NCI-H187 (cell line): ENCODE measurements around the gene TMEM18.

ENCODE experiments used
- DNase-seq, 2 experiments: peaks; one replicate each; lab custom pipeline; 2025; lab: John Stamatoyannopoulos, UW

TMEM18 gene

DNA sequence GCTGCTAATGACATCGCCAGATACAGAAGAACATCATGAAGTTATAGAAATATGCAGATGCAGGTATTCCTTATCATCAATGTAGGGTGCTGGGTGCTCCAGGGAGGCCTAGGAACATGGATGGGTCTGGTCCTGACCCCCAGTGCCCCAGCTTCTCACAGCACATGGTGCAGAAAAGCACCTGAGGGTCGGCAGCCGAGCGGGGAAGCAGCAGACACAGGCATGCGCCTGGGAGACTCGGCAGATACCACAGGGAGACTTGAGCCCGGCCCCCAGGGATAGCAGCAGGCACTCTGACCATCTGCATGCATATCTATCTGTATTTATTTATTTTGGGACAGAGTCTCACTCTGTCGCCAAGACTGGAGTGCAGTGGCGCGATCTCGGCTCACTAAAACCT lies 43.2 kb downstream of the TMEM18 start:
- no peak for DNase-seq

DNA sequence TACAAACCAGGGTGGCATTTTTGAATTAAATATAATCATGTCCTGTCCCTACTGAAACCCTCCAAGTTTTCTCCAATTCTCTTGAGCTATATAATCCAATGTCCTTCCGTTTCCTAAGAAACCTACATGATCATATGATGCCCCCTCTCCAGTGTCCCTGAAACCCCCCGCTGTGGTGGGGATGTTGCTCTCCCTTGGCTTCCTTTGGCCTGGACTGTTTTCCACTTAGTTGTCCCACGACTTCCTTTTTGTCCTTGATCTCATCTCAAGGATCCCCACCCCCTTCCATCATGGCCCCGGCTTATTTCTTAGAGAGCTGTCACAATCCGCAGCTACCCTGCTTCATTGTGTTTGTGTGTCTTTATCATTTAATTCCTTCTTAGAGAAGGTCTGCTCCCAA lies 43.8 kb downstream of the TMEM18 start:
- no peak for DNase-seq

DNA sequence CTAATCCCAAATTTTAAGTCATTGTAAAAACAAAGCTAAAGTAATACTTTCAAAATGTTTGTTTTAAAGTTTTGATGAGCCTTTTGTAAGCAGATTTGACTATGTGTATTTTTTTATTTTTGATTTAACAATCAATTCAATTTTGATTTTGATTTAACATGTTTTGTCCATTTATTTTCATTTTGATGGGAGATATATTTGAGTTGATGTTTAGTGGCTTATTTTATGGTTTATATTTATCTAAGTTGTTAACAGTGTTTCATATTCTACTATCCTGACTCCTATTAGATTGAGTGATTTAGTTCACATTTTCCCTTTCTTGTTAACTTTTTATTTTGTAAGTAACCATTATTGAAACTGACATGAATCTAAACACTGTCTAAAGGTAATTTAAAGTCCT lies 44.7 kb downstream of the TMEM18 start:
- DNase-seq = no peak

DNA sequence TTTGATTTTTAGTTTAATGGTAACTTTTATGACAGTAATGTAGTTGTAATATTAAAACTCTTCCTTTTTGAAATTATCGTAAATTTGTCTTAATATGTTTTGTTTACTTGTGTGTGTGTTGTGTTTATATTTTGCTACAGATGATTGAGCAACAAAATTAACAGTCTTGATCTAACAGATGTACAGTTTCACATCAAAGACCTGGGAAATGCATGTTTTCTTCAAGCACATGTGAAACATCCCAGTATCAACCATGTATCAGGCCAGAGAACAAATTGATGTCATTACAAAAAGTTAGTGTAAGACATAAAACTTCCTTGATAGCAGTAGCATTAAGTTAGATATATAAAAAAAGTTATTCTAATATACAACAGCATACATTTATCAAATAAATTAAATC lies 45.5 kb downstream of the TMEM18 start:
- DNase-seq = no peak

DNA sequence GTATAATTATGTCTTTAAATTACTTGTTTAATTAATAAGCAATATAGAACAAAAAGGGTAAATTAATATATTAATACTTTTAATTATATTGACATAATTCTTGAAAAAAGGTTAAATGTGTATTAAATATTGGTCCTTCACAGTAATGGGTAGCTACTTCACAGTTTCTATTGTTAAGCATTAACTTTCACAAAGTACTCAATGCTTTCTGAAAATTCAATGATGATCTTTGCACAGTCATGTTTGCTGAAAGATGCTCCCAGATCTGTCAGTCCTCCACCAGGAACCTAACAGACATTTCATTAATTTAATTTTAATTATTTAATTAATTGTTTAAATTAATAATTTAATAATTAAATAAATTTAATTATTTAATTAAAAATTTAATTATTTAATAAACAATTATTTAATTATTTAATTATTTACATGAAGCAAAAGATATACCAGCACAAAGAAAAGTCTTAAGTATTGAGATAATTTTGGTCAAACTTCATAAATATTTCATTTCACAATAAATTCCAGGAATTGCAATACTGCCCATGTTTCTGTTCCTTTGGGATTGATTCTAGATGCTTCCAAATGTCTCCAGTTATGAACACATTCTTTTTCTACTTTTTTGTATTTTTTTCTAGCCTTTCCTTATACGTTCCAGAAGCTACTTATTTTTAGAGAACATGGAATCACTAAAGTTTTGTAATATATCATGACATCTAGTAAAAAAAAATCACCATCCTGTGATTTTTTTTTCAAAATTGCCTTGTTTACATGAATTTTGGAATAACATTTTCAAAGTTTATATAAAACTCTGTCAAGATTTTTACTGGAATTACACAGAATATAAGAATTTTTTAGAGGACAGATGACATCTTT lies 46.5 kb downstream of the TMEM18 start:
- DNase-seq = no peak

DNA sequence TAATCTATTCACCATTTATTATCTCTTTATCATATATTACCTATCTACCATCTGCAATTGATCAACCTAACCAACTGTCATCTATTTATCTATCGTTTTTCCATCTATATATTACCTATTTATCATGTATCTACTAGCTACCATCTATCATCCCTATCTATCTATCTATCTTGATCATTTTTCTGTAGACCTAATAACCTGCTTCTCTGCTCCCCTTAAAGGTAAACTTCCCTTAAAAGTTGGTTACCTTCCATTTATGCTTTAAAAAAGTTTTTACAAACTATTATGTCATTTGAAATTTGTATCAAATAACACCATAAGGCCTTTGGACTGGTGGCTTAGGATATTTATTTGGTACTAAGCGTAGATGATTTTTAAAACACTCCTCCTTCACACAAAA lies 47.2 kb downstream of the TMEM18 start:
- DNase-seq = no peak

DNA sequence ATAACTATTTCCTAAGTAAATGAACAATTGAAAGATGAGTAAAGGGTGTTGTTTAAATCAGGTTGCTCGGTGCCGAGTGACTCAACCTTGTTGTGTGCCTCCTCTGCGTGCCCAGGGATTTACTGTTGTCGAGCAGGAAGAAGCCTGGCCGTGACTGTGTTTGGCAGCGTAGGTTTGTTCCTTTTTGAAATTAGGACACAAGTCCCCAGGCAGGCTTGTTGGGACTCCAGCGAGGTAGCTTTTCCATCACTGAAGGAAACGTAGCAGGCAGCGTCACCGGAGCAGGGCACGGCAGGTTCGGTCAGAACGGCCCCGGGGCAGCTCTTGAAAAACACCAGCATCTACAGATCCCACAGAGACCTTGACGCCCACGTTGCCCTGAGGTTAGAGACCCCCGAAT lies 48.6 kb downstream of the TMEM18 start:
- DNase-seq = no peak

DNA sequence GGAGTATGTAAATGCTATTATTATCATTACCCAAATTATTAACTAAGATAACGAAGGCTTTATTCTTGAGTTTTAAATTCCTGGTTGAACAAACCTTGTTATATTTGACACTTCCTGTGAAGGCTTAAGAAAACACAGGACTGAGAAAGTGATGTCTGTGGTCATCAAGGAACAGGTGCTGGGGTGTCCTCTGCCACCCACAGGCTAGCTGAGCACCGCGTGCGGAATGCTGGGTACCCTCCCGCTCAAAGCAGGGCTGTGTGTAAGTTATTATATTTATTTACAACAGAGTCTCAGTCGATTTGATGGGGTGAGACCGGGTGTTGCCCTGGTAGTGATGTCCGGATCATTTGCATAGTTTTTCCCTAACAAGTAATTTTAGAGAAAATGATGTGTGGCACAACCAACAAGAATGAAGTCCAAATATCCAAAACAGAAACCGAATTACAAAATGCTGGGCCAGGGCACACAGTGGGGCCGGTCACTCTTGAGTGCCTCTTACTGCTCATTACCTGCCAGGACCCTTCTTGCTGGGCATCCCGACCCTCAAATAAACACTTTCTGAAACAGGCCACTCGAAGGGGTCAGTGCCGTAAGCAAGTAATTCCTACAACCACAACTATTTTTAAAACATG lies 49.2 kb downstream of the TMEM18 start:
- no peak for DNase-seq

DNA sequence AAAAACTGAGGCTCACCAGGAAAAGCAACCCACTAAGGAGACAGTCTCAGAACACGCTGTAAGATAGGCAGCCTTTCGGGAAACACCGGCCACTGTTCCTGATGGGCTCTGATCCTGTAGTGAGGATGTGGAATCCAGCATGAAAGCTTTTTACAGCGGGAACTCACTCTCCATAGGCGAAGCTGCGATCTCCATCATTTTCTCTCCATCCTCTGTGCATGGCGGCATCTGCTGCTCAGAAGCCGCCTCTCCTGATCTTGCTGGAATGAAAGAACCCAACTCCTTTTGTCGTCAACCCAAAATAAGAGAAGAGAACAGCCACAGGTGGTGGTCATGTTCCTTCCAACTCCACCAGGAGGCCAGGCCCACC lies 49.9 kb downstream of the TMEM18 start:
- DNase-seq = no peak

DNA sequence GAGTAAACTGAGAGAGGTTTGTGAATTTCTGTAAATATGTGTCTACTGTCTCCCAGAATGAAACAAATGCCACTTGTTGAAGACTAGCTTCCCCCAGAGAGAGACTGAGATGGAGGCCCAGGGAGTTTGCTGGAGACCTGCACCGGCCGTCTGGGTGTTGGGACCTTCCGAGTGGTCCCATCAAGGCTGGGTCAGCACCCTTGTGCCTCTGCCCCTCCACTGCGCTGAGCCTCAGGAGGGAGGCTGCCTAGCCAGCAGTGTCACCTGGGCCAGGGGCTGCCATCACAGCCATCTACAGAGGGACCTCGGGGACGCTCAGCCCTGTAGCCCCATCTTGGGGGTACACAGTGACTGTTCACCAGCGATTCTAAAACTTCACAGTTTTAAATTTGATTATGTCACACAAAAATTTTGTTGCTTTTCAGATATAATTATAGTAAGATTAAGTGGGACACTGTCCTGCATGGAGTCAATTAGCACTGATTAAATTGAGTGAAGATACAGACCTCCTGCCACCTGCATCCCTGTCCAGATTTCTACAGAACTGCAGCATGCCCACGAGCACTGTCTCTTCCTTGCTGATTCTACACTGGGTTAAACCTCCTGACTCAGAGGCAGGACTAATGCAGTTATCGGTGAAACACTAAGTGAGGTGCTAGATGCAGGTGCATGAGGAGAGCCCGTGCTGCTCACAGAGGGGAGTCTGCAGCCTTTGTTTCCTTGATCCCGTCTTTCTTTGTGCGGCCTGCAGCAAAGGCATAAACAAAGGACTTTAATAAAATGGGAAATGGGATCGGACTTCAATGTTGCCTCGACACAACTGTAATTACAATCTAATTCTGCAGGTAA lies 50.5 kb downstream of the TMEM18 start:
- no peak for DNase-seq

DNA sequence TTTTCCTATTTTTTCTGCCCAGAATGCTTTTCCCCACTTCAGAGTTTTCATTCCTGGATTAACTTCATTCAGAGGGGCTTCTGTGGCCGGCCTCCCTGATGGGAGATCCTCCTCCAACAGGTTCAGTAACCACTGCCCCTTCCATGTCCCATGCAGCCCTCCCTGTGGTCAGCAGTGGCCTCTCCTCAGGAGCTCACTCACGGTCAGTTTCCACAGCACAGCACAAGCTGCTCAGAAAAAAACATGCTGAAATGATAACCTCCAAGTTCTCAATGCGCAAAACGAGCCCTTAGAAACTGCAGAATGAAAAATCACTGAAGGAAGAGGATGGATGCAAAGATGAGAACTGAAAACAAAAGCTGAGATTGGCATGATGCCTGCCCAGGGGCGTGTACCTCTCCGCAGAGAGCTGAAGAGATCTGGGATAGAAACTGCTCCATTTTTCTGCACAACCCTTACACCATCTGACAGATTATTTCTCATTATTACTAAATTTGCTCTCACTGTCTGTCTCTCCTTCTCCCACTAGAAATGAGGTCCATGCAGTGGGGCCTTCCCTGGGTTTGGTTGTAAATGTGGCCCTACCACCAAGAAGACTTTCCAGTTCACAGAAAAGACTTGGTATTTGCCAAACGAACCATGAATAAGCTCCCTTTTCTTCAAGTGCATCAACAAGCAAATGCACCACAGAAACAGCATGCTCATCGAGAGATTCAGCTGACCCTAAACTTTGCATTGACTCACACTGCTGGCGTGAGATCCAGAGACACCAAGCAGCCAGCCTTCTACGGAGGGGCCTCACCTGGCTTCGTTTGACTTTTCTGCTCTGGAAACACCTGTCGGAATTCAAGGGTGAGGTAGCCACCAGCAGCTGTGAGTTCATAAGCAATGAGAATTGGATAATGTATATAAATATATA lies 51.5 kb downstream of the TMEM18 start:
- DNase-seq = peak in 1 of 2 experiments; percentile 33

DNA sequence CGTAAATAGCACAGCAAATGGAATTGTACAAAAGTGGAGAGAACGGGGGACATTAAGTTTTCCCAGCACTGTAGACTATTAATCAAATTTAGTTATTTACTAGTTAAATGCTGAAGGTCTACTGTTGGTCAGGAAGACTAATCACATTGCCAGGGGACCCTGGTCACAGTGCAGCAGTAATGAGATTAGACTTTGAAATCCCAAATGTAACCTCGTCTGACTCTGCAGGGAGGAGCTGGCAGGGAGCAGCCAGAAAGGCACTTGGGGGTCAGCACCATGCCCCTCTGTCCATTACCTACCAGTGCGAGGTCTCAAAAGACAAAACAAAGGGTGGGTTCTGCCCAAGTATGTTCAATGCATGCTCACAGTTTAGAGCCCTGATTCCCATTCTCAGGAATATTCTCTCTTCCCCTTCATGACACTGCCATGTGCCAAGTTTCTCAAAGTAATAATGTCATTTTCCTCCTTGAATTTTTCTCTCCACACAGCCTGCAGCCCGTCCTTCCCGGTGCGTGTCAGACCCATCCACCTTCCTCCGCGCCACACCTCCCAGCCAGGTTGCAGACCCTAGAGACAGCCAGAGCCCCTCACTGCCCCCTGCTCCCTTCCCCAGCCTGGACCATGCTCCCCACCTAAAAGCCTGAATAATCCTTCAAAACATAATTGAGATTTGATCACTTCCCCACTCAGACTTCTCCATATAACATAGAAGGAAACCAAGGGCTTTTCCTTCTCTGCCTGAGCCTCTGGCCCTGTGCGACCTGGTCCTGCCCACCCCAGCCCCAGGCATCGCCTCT lies 52.5 kb downstream of the TMEM18 start:
- DNase-seq = no peak

DNA sequence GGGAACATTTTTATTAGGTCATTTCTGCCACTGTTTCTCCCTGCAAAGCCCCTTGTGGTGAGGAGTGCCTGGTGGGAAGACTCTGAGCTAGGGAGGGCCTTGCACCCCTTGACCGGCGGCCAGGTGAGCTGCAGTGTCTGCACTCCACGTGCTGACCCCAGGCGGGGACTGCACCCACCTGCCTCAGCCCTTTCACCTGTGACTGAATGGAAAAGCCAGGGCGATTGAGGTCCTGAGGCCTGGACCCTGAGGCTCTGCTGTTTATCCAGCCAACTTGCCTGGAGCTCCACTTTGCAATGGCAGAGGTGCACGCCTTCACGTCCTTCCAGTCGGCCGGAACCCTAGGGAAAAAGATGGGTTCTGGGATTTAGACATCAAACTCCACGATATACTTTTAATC lies 53.1 kb downstream of the TMEM18 start:
- DNase-seq = no peak

DNA sequence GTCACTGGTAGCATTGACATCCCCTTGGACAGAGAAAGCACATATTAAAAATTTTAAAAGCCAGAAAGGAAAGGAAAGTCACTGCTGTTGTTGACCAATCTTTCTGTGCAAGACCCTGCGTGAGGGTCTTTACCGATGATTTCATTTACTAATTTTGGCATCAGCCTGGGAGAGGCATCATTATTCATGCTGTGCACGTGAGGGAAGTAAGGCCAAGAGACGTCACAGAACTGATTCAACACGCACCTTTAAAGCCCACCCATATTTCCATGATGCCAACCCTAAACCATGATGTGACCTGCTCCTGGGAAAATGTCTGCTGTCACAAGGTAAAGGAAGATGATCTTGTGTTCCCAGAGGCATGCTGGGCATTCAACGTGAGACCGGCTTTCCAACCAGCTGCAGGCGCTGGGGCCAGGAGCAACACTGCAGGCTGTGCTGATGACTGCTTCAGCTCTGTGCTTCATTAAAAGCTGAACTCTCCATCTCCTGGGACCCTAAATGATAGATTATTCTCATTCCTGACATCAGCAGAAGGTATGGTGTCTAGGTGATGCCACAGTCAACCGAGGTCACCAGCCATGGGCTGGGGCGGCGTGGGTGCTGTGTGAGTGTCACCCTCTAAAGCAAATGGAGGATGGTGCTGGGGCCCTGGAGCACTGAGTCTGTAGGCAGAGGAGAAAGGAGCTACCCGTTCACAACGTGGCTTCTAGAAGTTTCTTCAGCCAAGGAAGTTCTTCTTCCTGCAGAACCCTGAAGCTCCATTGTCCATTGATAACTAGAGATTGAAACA lies 53.9 kb downstream of the TMEM18 start:
- DNase-seq = no peak

DNA sequence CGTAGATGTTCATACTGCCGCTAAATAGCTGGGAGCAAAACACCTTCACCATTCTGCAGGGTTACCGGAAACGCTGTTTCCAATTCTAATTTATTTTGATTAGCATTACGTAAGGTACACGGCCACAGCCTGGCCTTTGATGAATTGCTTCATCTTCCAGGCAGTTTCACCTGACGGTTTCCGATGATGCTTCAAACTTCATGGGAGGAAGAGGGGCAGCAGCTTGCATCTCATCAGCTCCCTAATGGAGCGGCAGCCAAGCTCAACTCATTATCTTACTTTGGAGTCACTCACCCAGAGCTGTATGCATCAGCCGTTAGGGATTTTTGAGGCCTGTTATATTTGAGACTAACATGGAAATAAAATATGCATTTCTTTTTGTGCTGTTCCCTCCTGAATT lies 54.8 kb downstream of the TMEM18 start:
- DNase-seq = no peak

DNA sequence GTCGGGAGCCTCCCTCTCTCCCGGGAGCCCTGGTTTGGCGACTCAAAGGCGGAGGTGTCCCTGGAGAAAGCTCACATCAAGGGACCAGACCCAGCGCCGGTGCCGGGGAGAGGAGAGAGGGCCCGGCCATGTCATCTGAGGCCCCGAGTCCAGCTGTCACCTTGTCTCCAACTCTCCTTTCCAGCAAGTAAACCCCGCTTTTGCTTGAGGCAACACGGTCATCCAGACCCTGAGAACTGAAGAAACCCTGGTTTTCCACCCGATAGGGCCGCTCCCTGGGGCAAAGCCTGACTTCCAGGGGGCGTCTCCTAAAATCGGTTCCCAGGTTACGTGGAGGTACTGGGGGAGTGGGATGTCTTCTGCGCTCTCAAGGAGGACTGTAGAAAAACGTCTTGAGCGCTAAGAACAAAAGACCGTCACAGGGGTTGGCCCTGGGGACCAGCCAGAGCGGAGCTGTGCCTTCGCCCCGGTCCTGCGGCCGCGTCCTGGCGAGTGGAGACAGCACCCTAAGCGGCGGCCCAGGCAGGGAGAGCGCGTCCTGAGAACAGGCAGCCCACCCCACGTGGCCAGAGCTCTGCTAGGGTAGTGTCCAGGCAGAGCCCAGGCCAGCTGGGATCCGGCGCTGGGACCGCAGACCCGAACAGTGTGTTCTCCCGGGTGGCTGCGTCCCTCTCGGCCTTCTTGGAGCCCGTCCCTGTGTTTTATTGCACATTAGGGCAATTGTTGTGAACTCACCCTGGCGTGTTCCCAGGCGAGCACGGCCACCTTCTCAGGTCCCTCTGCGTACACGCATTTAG lies 55.7 kb downstream of the TMEM18 start:
- no peak for DNase-seq

DNA sequence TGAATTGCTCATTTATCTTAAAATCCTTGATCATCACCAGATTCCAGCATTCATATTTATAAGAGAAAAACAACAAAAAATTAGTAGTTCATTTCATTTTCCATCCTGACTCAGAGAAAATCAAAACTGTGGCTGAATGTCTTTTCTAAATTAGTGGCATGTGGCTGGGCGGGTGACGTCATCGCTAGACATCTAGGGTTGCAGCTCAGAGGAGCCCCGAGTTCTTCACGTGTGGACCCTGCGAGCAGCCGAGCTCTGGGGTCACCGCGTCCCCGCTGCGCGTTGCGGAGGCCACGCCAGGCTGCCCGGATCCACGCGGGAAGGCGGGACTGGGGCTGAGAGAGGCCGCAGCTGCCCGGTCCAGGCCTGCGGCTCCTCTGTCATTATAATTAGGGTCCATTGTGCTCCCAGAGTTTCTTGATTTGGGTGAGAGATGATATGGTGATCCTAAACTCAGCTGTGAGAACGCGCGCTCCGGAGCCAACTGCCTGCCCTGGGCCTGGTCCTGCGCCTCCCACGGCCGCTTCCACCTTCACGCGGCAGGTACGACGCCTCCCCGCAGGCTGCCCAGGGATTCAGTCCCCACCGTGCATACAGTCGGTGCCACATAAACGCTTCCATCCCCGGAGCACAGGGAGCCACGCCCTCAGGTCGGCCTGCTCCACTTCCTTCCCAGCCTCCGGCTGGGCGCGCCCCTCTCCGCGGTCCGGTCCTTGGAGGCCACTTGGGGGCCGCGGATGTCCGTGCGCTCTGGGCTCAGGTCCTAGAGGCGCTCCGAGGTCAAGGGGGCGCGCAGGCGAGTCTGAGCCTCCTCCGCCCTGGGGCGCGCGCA lies 56.5 kb downstream of the TMEM18 start:
- DNase-seq = no peak

DNA sequence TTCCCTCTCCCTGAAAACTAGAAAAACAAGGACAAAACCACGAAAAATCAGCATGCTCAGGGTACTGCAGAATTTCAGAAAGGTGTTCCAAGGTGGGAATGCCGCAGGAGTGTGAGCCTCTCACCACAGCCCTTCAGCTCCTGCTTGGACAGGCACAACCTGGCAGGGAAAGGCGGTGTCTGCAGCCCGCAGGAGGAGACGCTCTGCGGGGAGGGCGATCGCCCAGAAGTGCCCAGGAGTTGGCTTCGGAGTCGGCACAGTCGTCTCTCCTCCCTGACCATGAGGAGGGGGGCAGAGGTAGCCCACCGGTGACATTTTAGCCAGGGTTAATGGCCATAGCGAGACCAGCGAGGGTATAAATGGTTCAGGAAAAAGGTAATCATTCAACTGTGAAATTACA lies 57.2 kb downstream of the TMEM18 start:
- no peak for DNase-seq
